Retinal pigment epithelial cell (primary cell): ENCODE results near the gene CDKN1A.
A peak's percentile ranks its signal among the peaks of the same experiment; 100 is the strongest.
"Not testable (repeated sequence)": the region's sequence is repeated elsewhere in the genome, so short reads cannot be mapped to it uniquely, and the experiment has no call there.

Experiments used
- DNase-seq: peaks from one replicate; pipeline ENCODE4 v3.0.0-alpha.2; 2010; ENCODE audit warnings: low read depth
- H3K4me3 ChIP-seq: 2 replicates; pipeline ENCODE4 v1.5.1; 2011; ENCODE audit warnings: mild to moderate bottlenecking, low read length, control low read depth, moderate library complexity
- CTCF ChIP-seq: conservative IDR thresholded peaks from 2 replicates; pipeline ENCODE4 v1.5.1; 2011; ENCODE audit warnings: low read depth, low read length, control low read depth, inconsistent platforms

CDKN1A gene

GRCh38 chr6:36721369-36722140 is 43.0 kb downstream of the CDKN1A start:
- H3K4me3 ChIP-seq = no peak overlapping the region
- TF ChIP-seq CTCF = no peak
- no peak for DNase-seq

DNA sequence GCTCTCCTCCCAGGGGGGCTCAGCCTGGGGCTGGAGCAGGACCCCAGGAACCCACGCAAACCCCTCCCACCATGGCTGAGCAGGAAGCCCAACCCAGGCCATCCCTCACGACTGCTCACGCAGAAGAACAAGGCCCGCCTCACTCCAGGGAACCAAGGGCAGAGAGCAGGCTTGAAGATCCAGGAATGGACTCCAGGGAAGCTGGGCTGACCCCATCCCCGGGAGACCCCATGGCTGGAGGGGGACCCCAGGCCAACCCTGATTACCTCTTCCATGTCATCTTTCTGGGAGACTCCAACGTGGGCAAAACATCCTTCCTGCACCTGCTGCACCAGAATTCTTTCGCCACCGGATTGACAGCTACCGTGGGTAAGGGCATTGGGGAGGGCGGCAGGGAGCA is 43.9 kb downstream of the CDKN1A start:
- TF ChIP-seq CTCF = no peak
- no peak overlapping the region for H3K4me3 ChIP-seq
- no peak for DNase-seq

DNA sequence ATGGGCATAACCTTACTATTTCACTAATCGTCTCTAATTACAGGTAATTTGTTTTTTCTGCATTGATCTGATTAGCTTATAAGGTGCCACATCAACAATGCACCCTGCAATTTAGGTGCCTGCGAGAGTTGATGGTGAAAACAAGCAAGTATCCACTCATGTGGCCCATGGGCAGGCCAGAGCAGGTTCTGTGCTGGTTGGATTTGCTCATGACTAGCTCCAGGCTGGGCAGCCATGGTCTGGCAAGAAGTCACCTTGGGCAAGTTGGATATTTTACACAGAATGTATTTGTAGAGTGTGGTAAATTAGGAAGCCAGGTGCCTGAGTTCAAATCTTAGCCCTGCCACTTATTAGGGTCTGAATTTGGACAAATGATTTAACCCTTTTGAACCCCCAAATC is 44.4 kb downstream of the CDKN1A start:
- TF ChIP-seq CTCF = no peak
- no peak for DNase-seq
- H3K4me3 ChIP-seq = no peak overlapping the region

DNA sequence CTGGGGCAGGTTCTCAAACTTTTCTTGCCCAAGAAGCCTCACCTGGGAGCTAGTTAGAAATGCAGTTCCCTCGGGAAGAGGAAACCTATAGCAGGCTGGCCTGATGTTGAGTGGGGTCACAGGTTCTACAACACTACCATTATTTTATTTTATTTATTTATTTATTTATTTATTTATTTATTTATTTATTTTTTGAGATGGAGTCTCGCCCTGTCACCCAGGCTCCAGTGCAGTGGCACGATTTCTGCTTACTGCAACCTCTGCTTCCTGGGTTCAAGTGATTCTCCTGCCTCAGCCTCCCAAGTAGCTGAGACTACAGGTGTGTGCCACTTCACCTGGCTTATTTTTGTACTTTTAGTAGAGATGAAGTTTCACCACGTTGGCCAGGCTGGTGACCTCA is 45.5 kb downstream of the CDKN1A start:
- not testable (repeated sequence) for DNase-seq

GRCh38 chr6:36724514-36725390 is 46.2 kb downstream of the CDKN1A start:
- H3K4me3 ChIP-seq = no peak overlapping the region
- DNase-seq = no peak
- peak; percentile 72 for TF ChIP-seq CTCF

More for the DNA sequence above, 45.5 kb downstream of the CDKN1A start:
- H3K4me3 ChIP-seq = not testable (repeated sequence)

DNA sequence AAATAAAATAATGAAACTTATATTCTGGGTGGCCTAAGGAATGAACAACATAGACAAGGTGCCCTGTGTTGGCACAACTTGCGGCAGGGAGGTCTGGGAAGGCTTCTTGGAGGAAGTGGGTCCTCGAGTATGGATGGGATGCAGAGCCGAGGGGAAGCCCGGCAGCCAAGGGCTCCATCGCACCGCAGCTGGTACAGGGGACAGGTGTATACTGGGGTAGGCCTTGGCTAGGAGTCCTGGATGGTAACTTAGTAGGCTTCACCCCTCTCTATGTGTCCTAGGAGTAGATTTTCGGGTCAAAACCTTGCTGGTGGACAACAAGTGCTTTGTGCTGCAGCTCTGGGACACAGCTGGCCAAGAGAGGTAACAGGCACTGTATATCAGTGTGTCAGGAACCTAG is 47.1 kb downstream of the CDKN1A start:
- no peak overlapping the region for H3K4me3 ChIP-seq
- DNase-seq = no peak
- TF ChIP-seq CTCF = no peak

DNA sequence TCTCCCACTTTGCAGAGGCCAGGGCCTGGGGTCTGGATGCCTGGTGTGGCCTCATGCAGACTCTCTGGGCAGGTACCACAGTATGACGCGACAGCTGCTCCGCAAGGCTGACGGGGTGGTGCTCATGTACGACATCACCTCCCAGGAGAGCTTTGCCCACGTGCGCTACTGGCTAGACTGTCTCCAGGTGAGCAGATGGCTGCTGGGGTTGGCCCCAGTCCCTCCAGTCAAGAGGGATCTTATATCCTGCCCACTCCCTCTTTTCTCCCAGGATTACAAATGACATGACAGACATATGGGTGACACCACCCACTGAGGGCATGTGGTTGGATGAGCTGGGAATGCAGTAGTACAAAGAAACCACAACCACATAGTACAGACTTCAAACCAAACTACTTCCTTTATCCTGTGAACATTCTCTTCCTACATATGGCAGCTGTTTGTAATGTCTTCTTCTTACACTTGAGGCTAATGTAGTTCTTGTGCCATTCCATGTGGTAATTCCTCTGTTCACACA is 49.0 kb downstream of the CDKN1A start:
- no peak for TF ChIP-seq CTCF
- H3K4me3 ChIP-seq = no peak overlapping the region
- no peak for DNase-seq
